Measurements from ENCODE around the gene FKBP15. TPM values are rescaled to one million over a fixed set of nuclear protein-coding genes. Genes with fewer than 3 reads are reported as not detected.

The FKBP15 gene
- polyA plus RNA-seq, 1 donor from 2014 or later: 12.1 TPM

DNA sequence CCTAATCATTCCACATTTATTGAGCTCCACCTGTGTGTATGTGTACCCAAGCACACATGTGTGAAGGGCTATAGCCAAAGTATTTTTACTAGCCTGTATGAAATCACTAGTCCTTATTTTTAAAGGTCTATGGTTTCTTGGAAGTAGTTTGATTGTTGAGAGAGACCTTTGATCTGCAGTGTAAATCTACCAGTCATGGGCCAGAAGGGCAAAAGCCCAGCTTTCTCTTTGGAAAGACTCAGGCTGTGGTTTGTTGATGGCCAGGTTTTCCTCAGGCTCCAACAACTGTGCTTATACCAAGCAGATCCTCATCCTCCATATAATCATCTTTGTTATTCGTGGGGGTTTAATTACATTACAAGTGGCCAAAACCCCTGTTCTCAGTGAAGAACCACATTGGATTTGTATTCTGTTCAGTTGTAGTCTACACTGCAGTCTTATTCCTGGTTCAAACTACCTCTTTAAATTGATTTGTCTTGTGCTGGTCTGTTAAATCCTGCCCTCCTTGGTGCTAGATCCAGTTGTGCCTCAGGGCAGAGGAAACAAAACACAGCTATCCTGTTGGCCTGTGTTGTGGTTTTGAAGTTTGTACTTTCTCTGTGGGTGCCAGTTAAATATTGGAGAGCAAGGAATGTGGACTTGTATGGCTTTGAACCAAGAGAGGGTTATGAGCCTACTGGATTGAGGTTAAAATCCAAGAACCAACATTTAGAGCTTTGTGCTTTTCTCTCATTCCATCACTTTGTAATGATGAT is 41.0 kb upstream of the FKBP15 start:
- no peaks in the 10 kb centered on the region for H3K79me2 ChIP-seq (replicated peaks; ENCODE audit: insufficient read depth, low read length)
- H3K36me3 ChIP-seq (ENCODE audit: insufficient read depth, low read length): peaks cover 8% of the 10 kb centered on the region
- no peak overlapping the region for H3K4me2 ChIP-seq (ENCODE audit: low read length)
- no peak overlapping the region for H3K4me3 ChIP-seq (ENCODE audit: low read length)
- no peak overlapping the region for H3K27ac ChIP-seq (ENCODE audit: low read length)
- no peak for TF ChIP-seq SMC3 (conservative IDR thresholded peaks at IDR 0.05; ENCODE audit: poor library complexity)
- TF ChIP-seq POLR2AphosphoS5 (IDR thresholded peaks at IDR 0.05): no peak
- TF ChIP-seq EP300 (conservative IDR thresholded peaks at IDR 0.05; ENCODE audit: poor library complexity, severe bottlenecking): no peak
- no peak for TF ChIP-seq MXI1 (conservative IDR thresholded peaks at IDR 0.05; ENCODE audit: poor library complexity, severe bottlenecking)
- no peak for TF ChIP-seq RAD21 (conservative IDR thresholded peaks at IDR 0.05)
- TF ChIP-seq, protein P1, sequence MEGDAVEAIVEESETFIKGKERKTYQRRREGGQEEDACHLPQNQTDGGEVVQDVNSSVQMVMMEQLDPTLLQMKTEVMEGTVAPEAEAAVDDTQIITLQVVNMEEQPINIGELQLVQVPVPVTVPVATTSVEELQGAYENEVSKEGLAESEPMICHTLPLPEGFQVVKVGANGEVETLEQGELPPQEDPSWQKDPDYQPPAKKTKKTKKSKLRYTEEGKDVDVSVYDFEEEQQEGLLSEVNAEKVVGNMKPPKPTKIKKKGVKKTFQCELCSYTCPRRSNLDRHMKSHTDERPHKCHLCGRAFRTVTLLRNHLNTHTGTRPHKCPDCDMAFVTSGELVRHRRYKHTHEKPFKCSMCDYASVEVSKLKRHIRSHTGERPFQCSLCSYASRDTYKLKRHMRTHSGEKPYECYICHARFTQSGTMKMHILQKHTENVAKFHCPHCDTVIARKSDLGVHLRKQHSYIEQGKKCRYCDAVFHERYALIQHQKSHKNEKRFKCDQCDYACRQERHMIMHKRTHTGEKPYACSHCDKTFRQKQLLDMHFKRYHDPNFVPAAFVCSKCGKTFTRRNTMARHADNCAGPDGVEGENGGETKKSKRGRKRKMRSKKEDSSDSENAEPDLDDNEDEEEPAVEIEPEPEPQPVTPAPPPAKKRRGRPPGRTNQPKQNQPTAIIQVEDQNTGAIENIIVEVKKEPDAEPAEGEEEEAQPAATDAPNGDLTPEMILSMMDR (IDR thresholded peaks at IDR 0.05; ENCODE audit: poor library complexity, severe bottlenecking): no peak
- no peaks in the 10 kb centered on the region for H3K27me3 ChIP-seq (ENCODE audit: insufficient read depth, low read depth, low read length)
- H3K9me3 ChIP-seq (ENCODE audit: low read length): no peaks in the 10 kb centered on the region
- H2AFZ ChIP-seq (ENCODE audit: low read depth, low read length): no peak overlapping the region
- H4K20me1 ChIP-seq (ENCODE audit: insufficient read depth): no peaks in the 10 kb centered on the region
- H3K9ac ChIP-seq (ENCODE audit: low read length): no peak overlapping the region
- no peaks in the 10 kb centered on the region for H3F3A ChIP-seq (ENCODE audit: insufficient read depth, low read length, poor library complexity, severe bottlenecking)
- no peaks in the 10 kb centered on the region for H3K9me2 ChIP-seq (ENCODE audit: insufficient read depth, low read length)

DNA sequence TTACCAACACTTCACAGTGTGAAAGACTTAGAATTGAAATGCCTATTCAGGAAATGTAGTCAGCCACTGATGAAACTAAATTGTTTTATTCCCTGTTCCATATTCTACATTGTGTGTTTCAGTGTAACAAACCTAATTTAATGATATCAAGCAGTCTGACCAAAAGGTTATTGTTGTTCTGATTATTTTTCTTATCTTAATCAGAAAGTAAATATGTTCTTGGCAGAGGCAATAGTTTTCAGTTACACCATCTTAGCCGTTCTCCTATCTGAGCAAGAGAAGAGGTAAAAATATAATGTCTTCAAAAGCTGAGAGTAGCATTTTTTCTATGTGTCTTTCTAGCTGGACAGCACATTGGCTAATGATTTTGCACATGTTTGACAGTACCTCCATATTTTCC is 37.2 kb upstream of the FKBP15 start:
- Histone ChIP-seq H3K4me3 (ENCODE audit: low read length) (no peak overlapping the region), H3F3A (ENCODE audit: insufficient read depth, low read length, poor library complexity, severe bottlenecking) (no peaks in the 10 kb centered on the region), H3K36me3 (ENCODE audit: insufficient read depth, low read length) (peaks cover 8% of the 10 kb centered on the region), H3K9me3 (ENCODE audit: low read length) (no peaks in the 10 kb centered on the region), H3K27ac (ENCODE audit: low read length) (no peak overlapping the region), H3K4me2 (ENCODE audit: low read length) (no peak overlapping the region), H2AFZ (ENCODE audit: low read depth, low read length) (no peak overlapping the region), H3K9me2 (ENCODE audit: insufficient read depth, low read length) (no peaks in the 10 kb centered on the region), H3K9ac (ENCODE audit: low read length) (no peak overlapping the region), H3K27me3 (ENCODE audit: insufficient read depth, low read depth, low read length) (no peaks in the 10 kb centered on the region), H3K79me2 (replicated peaks; ENCODE audit: insufficient read depth, low read length) (no peaks in the 10 kb centered on the region), H4K20me1 (ENCODE audit: insufficient read depth) (no peaks in the 10 kb centered on the region)
- no peak for TF ChIP-seq RAD21 (conservative IDR thresholded peaks at IDR 0.05)
- no peak for TF ChIP-seq SMC3 (conservative IDR thresholded peaks at IDR 0.05; ENCODE audit: poor library complexity)
- TF ChIP-seq POLR2AphosphoS5 (IDR thresholded peaks at IDR 0.05): no peak
- TF ChIP-seq, protein P1 (IDR thresholded peaks at IDR 0.05; ENCODE audit: poor library complexity, severe bottlenecking): no peak
- TF ChIP-seq EZH2 (IDR thresholded peaks at IDR 0.05; ENCODE audit: borderline replicate concordance, insufficient read depth, low read length, poor library complexity, severe bottlenecking): no peak
- no peak for TF ChIP-seq TAF1 (IDR thresholded peaks at IDR 0.05; ENCODE audit: low read depth)

DNA sequence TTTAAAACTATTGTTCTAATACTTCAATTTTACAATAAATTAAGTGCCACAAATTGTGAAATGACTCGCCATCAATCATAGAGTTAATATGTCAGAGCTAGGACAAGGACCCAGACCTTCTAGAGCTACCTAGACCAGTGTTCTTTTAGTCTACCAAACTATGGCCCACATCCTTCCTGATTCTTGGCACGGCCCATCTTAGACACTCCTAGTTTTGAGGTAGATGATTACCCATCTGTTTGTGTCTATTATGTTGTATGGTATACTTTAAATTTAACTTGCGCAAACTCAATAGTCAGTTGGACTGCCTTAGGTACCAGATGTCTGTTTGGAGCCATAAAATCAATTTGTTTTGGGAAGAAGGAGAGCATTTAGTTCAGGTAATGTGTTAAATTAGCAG is 36.8 kb upstream of the FKBP15 start:
- Histone ChIP-seq H3K36me3 (ENCODE audit: insufficient read depth, low read length) (peaks cover 8% of the 10 kb centered on the region), H2AFZ (ENCODE audit: low read depth, low read length) (no peak overlapping the region), H3K4me2 (ENCODE audit: low read length) (no peak overlapping the region), H3K4me3 (ENCODE audit: low read length) (no peak overlapping the region), H4K20me1 (ENCODE audit: insufficient read depth) (no peaks in the 10 kb centered on the region), H3K79me2 (replicated peaks; ENCODE audit: insufficient read depth, low read length) (no peaks in the 10 kb centered on the region), H3K27ac (ENCODE audit: low read length) (no peak overlapping the region), H3K27me3 (ENCODE audit: insufficient read depth, low read depth, low read length) (no peaks in the 10 kb centered on the region), H3K9ac (ENCODE audit: low read length) (no peak overlapping the region), H3K9me3 (ENCODE audit: low read length) (no peaks in the 10 kb centered on the region), H3K9me2 (ENCODE audit: insufficient read depth, low read length) (no peaks in the 10 kb centered on the region), H3F3A (ENCODE audit: insufficient read depth, low read length, poor library complexity, severe bottlenecking) (no peaks in the 10 kb centered on the region)
- TF ChIP-seq POLR2AphosphoS5 (IDR thresholded peaks at IDR 0.05): no peak
- TF ChIP-seq TAF1 (IDR thresholded peaks at IDR 0.05; ENCODE audit: low read depth): no peak
- no peak for TF ChIP-seq EZH2 (IDR thresholded peaks at IDR 0.05; ENCODE audit: borderline replicate concordance, insufficient read depth, low read length, poor library complexity, severe bottlenecking)
- no peak for TF ChIP-seq SMC3 (conservative IDR thresholded peaks at IDR 0.05; ENCODE audit: poor library complexity)
- no peak for TF ChIP-seq EP300 (conservative IDR thresholded peaks at IDR 0.05; ENCODE audit: poor library complexity, severe bottlenecking)
- TF ChIP-seq, protein P1 (IDR thresholded peaks at IDR 0.05; ENCODE audit: poor library complexity, severe bottlenecking): no peak
